GM23338 (cell line): ENCODE measurements around the gene PIAS1. TPM values are rescaled to one million over a fixed set of nuclear protein-coding genes. Genes with fewer than 3 reads are reported as not detected.

Source experiments
- ATAC-seq: fragments of 200-7000 bp; cut with Tn5 transposase; 3 replicates; pipeline ENCODE4 v1.9.1; 2020
- DNase-seq: peaks from one replicate; pipeline ENCODE4 v3.0.0-alpha.2; 2015; ENCODE audit warnings: low spot score
- H2AFZ ChIP-seq: fragments of 200-600 bp; sonication (generic); 2 replicates; pipeline ENCODE4 v1.8.0; 2016; ENCODE audit warnings: antibody characterized with exemption, mild to moderate bottlenecking, moderate library complexity
- H3F3A ChIP-seq: fragments of 200-600 bp; sonication (generic); replicated peaks from 2 replicates; pipeline ENCODE4 v1.8.0; 2017; ENCODE audit warnings: antibody characterized with exemption, mixed run types, low read depth
- H3K27ac ChIP-seq: fragments of 200-600 bp; sonication (generic); 2 replicates; pipeline ENCODE4 v1.6.1; 2016; ENCODE audit warnings: low read depth
- H3K27me3 ChIP-seq: fragments of 200-600 bp; sonication (generic); 2 replicates; pipeline ENCODE4 v1.8.0; 2016; ENCODE audit warnings: mild to moderate bottlenecking, mixed run types, moderate library complexity; ENCODE audit not compliant: insufficient read depth
- H3K36me3 ChIP-seq: fragments of 200-600 bp; sonication (generic); 2 replicates; pipeline ENCODE4 v1.8.0; 2016; ENCODE audit warnings: mild to moderate bottlenecking; ENCODE audit not compliant: insufficient read depth
- H3K4me1 ChIP-seq: fragments of 200-600 bp; sonication (generic); 2 replicates; pipeline ENCODE4 v1.8.0; 2016; ENCODE audit warnings: mild to moderate bottlenecking, moderate library complexity; ENCODE audit not compliant: insufficient read depth
- H3K4me2 ChIP-seq: fragments of 200-600 bp; sonication (generic); 2 replicates; pipeline ENCODE4 v1.7.1; 2017; ENCODE audit warnings: mixed run types
- H3K4me3 ChIP-seq: fragments of 200-600 bp; sonication (generic); 2 replicates; pipeline ENCODE4 v1.6.1; 2016; ENCODE audit warnings: mixed run types
- H3K79me2 ChIP-seq: fragments of 200-600 bp; sonication (generic); replicated peaks from 2 replicates; pipeline ENCODE4 v1.8.0; 2017; ENCODE audit warnings: mild to moderate bottlenecking; ENCODE audit not compliant: insufficient read depth
- H3K9me2 ChIP-seq: fragments of 200-600 bp; sonication (generic); 2 replicates; pipeline ENCODE4 v1.8.0; 2017; ENCODE audit not compliant: insufficient read depth
- H4K20me1 ChIP-seq: fragments of 200-600 bp; sonication (generic); replicated peaks from 2 replicates; pipeline ENCODE4 v1.8.0; 2017; ENCODE audit warnings: mild to moderate bottlenecking; ENCODE audit not compliant: insufficient read depth
- H3K27ac Mint-ChIP-seq: 2 replicates; pipeline ENCODE4 v1.8.0; 2020; ENCODE audit warnings: inconsistent platforms, mild to moderate bottlenecking, moderate library complexity, mixed read lengths
- H3K27me3 Mint-ChIP-seq: 3 replicates; pipeline ENCODE4 v1.8.0; 2022; ENCODE audit warnings: low read depth, mild to moderate bottlenecking, moderate library complexity, mixed read lengths, inconsistent platforms; ENCODE audit not compliant: insufficient read depth, poor library complexity
- H3K36me3 Mint-ChIP-seq: 3 replicates; pipeline ENCODE4 v1.8.0; 2021; ENCODE audit warnings: low read depth, mild to moderate bottlenecking, inconsistent platforms, moderate library complexity, mixed read lengths
- H3K4me1 Mint-ChIP-seq: 3 replicates; pipeline ENCODE4 v1.8.0; 2020; ENCODE audit warnings: mild to moderate bottlenecking, inconsistent platforms, mixed read lengths
- H3K4me3 Mint-ChIP-seq: 3 replicates; pipeline ENCODE4 v1.8.0; 2021; ENCODE audit warnings: moderate library complexity, mild to moderate bottlenecking, inconsistent platforms, mixed read lengths
- H3K9me3 Mint-ChIP-seq: 3 replicates; pipeline ENCODE4 v1.8.0; 2020; ENCODE audit warnings: moderate library complexity, mild to moderate bottlenecking, inconsistent platforms, mixed read lengths
- CREB1 ChIP-seq: fragments of 250-450 bp; sonication (Bioruptor Pico); IDR thresholded peaks from 2 replicates; pipeline ENCODE4 v1.5.0; 2020; ENCODE audit warnings: low read depth, mild to moderate bottlenecking, moderate library complexity
- EZH2 ChIP-seq: fragments of 200-600 bp; sonication (generic); IDR thresholded peaks from one replicate; pipeline ENCODE4 v1.8.0; 2017; ENCODE audit warnings: antibody characterized with exemption, mild to moderate bottlenecking, low read depth; ENCODE audit not compliant: unreplicated experiment
- EZH2phosphoT487 ChIP-seq: fragments of 200-600 bp; sonication (generic); IDR thresholded peaks from one replicate; pipeline ENCODE4 v1.8.1; 2018; ENCODE audit warnings: antibody characterized with exemption; ENCODE audit not compliant: unreplicated experiment
- JUNB ChIP-seq: IDR thresholded peaks from one replicate; pipeline ENCODE4 v1.6.1; 2016; ENCODE audit warnings: antibody characterized with exemption; ENCODE audit not compliant: unreplicated experiment
- NANOG ChIP-seq: IDR thresholded peaks from 2 replicates; pipeline ENCODE4 v1.6.1; 2016; ENCODE audit warnings: antibody characterized with exemption, borderline replicate concordance
- STAT1 ChIP-seq: IDR thresholded peaks from one replicate; pipeline ENCODE4 v1.6.1; 2016; ENCODE audit warnings: antibody characterized with exemption; ENCODE audit not compliant: unreplicated experiment
- ZNF114 ChIP-seq: fragments of 250-450 bp; sonication (Bioruptor Pico); IDR thresholded peaks from 2 replicates; pipeline ENCODE4 v1.5.0; 2020; ENCODE audit warnings: mild to moderate bottlenecking, moderate library complexity
- ZNF331 ChIP-seq: fragments of 250-450 bp; sonication (Bioruptor Pico); IDR thresholded peaks from 2 replicates; pipeline ENCODE4 v1.5.0; 2020; ENCODE audit warnings: low read depth, mild to moderate bottlenecking, moderate library complexity
- polyA plus RNA-seq: library from polyadenylated mRNA; unstranded; fragments of >200 nt; fragmentation: Nextera tagmentation; extraction: Ambion mirVana; gene quantifications from 2 replicates; pipeline ENCODE4 v1.2.1, GENCODE V29; 2016
- total RNA-seq: library from RNA; depleted of rRNA; stranded (reverse); fragments of >200 nt; shearing (Covaris generic); gene quantifications from 2 replicates; pipeline ENCODE4 v1.2.3, GENCODE V29; 2014
- TF ChIP-seq, protein P1 (sequence below), 2 experiments: fragments of 200-600 bp in 1 of 2; sonication (generic) in 1 of 2; conservative IDR thresholded peaks; 2 replicates each; pipeline versions ENCODE4 v1.5.1 to v1.6.1; 2016 to 2017; ENCODE audit warnings: antibody characterized with exemption in 2 of 2, low read depth in 2 of 2, mild to moderate bottlenecking in 2 of 2, moderate library complexity in 1 of 2

Gene PIAS1
- total and polyA plus RNA-seq, 2 experiments from 2014 or later: 30.7 to 32.1 TPM

DNA sequence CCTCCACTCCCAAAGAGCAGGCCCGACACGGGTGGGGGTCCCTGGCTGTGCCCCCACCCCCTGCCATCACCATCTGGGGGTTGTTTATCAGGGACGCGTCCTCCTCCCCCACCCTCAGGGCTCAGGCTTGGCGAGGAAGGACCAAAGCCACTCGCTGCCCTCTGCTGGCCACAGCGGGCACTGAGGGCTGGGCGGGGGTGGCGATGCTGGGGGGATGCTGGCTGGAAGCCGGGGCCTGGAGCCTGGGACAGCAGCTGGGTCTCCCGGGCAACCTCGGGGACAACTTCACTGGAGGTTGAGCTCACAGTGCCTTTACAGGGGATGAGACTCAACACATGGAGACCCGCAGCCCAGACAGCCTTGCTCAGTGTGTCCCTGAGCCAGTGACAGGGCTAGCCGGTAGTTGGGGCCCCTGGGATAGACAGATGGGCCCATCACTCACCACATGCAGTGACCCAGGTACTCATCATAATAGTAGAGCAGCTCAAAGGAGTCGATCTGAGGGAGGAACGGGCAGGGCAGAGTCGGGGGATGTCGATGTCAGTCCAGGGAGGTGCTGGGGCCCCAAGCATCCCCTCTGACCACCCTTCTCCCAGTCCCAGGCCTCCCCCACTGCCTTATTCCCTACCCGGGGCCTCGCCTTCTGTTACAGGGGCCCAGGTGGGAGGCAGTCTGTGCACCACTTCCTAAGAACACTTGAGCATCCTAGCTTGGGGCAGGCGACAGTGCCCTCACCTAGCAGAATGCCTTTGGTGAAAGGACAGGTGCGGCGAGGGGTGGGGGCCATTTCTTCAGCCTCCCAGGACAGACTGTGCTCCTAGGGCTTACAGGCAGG is 156.9 kb downstream of the PIAS1 start:
- Mint-ChIP-seq H3K4me1 (peaks cover 40% of the 10 kb centered on the region), H3K4me3 (no peak overlapping the region), H3K27ac (no peak overlapping the region), H3K9me3 (no peaks in the 10 kb centered on the region), H3K27me3 (peaks cover 28% of the 10 kb centered on the region), H3K36me3 (peaks cover 10% of the 10 kb centered on the region)
- H3K4me3 ChIP-seq: no peak overlapping the region
- no peak overlapping the region for H3K27ac ChIP-seq
- no peaks in the 10 kb centered on the region for H3K36me3 ChIP-seq
- H3K4me1 ChIP-seq: peaks cover 16% of the 10 kb centered on the region
- TF ChIP-seq EZH2phosphoT487 (no peak), CREB1 (CRISPR knock-in tag) (0 out of 2 replicates have a peak, but pooled peaks have one; percentile 23), NANOG (no peak), ZNF331 (no peak)
- TF ChIP-seq, protein P1, sequence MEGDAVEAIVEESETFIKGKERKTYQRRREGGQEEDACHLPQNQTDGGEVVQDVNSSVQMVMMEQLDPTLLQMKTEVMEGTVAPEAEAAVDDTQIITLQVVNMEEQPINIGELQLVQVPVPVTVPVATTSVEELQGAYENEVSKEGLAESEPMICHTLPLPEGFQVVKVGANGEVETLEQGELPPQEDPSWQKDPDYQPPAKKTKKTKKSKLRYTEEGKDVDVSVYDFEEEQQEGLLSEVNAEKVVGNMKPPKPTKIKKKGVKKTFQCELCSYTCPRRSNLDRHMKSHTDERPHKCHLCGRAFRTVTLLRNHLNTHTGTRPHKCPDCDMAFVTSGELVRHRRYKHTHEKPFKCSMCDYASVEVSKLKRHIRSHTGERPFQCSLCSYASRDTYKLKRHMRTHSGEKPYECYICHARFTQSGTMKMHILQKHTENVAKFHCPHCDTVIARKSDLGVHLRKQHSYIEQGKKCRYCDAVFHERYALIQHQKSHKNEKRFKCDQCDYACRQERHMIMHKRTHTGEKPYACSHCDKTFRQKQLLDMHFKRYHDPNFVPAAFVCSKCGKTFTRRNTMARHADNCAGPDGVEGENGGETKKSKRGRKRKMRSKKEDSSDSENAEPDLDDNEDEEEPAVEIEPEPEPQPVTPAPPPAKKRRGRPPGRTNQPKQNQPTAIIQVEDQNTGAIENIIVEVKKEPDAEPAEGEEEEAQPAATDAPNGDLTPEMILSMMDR (conservative IDR thresholded peaks at IDR 0.05; ENCODE audit: low read depth in 2 of 2): peak; percentile 81 to 94
- H3K9me2 ChIP-seq: no peaks in the 10 kb centered on the region
- H3K27me3 ChIP-seq: no peaks in the 10 kb centered on the region
- DNase-seq: peak; percentile 90
- H3K4me2 ChIP-seq: peak overlapping the region; percentile 57; the same call in 1 of the 2 replicates
- peaks cover 15% of the 10 kb centered on the region for H3F3A ChIP-seq
- no peak overlapping the region for H2AFZ ChIP-seq
- peaks cover 19% of the 10 kb centered on the region; the same call in 1 of the 2 replicates for H4K20me1 ChIP-seq
- peak; percentile 77 for ATAC-seq
- peaks cover 27% of the 10 kb centered on the region for H3K79me2 ChIP-seq

DNA sequence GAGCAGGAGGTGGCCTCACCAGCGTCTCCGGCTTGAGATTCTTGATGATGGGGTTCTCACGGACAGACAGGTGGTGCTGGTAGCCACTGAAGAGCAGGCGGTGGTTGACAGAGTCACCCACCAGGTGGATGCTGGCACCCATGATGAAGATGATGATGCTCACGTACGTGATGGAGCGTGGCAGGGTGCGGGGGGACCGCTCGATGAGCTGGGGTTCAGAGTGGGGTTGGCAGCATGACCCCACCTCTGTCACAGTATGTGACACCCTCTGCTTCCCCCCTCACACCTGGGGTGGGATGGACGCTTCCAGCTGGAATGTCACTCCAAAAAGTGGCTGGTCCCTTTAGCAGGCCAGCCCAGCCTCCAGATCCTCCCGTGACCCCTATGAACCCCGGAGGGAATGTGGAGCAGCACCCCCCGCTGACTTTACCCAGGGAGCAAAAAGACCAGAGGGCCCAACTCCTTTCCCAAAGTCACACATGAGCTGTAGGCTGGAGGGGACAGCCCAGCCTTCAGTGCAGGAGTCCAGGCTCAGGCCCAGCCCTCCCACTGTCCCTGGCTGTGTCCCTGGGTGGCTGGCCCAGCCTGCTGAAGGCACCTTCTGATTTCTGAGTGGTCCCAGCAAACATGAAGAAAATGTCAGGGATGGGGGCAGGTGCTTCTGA is 157.7 kb downstream of the PIAS1 start:
- Histone ChIP-seq H3K4me1 (peaks cover 9% of the 10 kb centered on the region; the same call in 1 of the 2 replicates), H3K79me2 (peaks cover 35% of the 10 kb centered on the region), H3K4me2 (no peak overlapping the region), H3K27me3 (no peaks in the 10 kb centered on the region), H3K27ac (no peak overlapping the region), H3K36me3 (no peaks in the 10 kb centered on the region), H3K9me2 (no peaks in the 10 kb centered on the region), H4K20me1 (peaks cover 26% of the 10 kb centered on the region), H3K4me3 (no peak overlapping the region), H2AFZ (no peak overlapping the region), H3F3A (peaks cover 13% of the 10 kb centered on the region)
- no peak overlapping the region for H3K27ac Mint-ChIP-seq
- H3K9me3 Mint-ChIP-seq: no peaks in the 10 kb centered on the region
- DNase-seq: no peak
- no peak overlapping the region for H3K4me3 Mint-ChIP-seq
- peaks cover 33% of the 10 kb centered on the region for H3K4me1 Mint-ChIP-seq
- no peak for ATAC-seq
- peaks cover 17% of the 10 kb centered on the region for H3K36me3 Mint-ChIP-seq
- peaks cover 23% of the 10 kb centered on the region for H3K27me3 Mint-ChIP-seq
- TF ChIP-seq CREB1 (CRISPR knock-in tag) (no peak), ZNF331 (no peak), STAT1 (no peak), JUNB (no peak), EZH2phosphoT487 (no peak), EZH2 (no peak), ZNF114 (CRISPR knock-in tag) (no peak), NANOG (no peak)
- TF ChIP-seq, protein P1 (conservative IDR thresholded peaks at IDR 0.05; ENCODE audit: low read depth in 2 of 2): no peak
